Stimulated activated CD4-positive, alpha-beta T cell treated with anti-CD3 and anti-CD28 coated beads, Interleukin-12 subunit alpha, Interleukin-12 subunit beta, amount 100 ng/mL, for 48 hours (primary cell): ENCODE measurements around the gene GPR107.
"Not testable (repeated sequence)": the region's sequence is repeated elsewhere in the genome, so short reads cannot be mapped to it uniquely, and the experiment has no call there.

Experiments
- DNase-seq, 3 donors: peaks; one replicate each; pipeline ENCODE4 v3.0.0-alpha.2; 2020; ENCODE audit warnings: low read depth in 2 of 3, low spot score in 1 of 3

Gene GPR107

DNA sequence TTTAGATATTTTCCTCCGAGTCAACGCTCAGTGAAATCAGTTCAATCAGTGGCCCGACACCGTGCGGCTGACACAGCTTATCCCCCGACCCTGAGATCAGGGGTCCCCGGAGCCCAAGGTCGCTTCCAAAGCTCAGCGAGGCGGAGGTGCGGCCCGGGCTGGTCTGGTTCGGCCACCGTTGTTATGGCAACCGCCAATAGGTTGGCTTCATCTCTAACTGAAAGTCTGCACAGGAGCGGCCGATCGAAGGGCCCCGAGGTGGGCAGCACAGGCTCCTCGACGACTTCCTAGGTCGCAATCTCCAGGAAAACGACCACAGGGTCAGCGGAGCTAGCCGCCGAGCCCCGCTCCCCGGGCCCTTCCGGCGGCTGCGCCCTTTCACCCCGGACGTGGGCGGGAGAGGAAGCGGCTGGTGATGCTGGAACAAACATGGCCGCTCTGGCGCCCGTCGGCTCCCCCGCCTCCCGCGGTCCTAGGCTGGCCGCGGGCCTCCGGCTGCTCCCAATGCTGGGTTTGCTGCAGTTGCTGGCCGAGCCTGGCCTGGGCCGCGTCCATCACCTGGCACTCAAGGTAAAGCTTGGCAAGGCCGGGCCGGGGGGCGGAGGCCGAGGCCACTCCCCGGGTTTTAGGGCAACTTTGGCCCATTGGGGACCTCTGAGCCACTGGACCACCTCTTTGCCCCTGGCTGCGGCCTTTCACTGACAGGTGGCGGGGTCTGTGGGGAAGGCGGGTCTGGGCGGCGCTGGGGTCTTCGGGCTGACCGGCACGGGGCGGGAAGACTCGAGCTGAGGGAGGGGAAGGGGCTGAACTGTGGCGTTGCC lies at the start of gene GPR107:
Gene GPR107, plus strand, starts transcription at position 403 of the 821 bp plus-strand sequence. Its CDS starts 27 bp downstream, at position 430.
- peak; percentile 61 to 82 (median 76) for DNase-seq

DNA sequence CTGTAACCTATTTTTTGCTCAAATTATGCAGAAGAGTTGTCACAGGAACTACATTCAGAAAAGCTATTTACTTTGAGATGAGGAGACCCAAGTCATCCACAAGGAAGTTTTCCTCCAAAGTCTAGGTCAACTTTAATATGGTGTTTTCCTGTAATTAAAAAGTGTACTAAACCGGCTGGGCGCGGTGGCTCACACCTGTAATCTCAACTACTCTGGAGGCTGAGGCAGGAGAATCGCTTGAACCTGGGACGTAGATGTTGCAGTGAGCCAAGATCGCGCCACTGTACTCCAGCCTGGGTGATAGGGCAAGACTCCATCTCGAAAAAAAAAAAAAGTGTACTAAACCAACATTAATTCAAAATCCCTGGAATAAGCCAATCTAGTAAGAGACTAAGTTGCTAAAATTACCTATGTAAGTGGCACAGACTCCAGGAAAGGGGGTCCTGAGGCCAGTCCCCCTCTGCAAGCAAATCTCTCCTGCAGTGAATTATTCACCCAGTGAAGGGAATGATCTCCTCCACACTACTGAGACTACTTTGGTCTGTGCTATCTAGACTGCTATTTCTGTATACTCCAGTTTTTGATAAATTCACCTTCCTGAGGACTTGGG lies 49.7 kb upstream of the GPR107 start:
- DNase-seq: no peak

DNA sequence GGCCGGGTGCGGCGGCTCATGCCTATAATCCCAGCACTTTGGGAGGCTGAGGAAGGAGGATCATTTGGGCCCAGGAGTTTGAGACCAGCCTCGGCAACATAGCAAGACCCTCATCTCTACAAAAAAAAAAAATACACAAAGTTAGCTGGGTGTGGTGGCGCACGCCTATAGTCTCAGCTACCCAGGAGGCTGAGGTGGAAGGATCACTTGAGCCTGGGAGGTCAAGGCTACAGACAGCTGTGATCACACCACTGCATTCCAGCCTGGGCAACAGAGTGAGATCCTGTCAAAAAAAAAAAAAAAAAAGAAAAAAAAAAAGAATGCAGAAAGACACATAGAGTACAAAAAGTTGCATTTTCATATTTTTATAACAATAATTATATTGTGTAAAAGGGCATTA lies 46.8 kb upstream of the GPR107 start:
- not testable (repeated sequence) for DNase-seq

DNA sequence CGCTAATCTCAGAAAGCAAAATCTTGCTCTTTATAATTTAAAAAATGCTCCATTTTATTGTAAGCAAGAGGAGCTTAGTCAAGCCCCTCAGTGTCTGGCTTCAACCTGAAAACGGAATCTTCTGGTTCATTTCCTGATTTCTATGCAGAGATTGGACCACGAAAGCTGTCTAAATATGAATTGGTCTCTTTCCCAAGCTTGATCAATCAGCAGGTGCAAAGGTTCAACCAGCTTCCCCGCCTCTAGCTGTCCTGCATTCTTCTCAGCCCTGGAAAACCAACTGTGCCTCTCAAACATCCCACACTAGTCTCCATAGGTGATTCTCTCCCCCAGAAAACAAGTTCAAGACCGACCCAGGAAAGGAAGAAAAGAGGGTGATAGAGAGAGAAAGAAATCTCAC lies 45.2 kb upstream of the GPR107 start:
- DNase-seq: no peak

DNA sequence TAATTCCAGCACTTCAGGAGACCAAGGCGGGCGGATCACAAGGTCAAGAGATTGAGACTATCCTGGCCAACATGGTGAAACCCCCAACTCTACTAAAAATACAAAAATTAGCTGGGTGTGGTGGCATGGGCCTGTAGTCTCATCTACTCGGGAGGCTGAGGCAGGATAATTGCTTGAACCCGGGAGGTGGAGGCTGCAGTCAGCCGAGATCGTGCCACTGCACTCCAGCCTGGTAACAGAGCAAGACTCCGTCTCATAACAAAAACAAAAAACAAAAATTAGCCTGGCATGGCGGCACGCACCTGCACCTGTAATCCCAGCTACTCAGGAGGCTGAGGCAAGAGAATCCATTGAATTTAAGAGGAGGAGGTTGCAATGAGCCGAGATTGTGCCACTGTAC lies 44.2 kb upstream of the GPR107 start:
- DNase-seq: not testable (repeated sequence)

DNA sequence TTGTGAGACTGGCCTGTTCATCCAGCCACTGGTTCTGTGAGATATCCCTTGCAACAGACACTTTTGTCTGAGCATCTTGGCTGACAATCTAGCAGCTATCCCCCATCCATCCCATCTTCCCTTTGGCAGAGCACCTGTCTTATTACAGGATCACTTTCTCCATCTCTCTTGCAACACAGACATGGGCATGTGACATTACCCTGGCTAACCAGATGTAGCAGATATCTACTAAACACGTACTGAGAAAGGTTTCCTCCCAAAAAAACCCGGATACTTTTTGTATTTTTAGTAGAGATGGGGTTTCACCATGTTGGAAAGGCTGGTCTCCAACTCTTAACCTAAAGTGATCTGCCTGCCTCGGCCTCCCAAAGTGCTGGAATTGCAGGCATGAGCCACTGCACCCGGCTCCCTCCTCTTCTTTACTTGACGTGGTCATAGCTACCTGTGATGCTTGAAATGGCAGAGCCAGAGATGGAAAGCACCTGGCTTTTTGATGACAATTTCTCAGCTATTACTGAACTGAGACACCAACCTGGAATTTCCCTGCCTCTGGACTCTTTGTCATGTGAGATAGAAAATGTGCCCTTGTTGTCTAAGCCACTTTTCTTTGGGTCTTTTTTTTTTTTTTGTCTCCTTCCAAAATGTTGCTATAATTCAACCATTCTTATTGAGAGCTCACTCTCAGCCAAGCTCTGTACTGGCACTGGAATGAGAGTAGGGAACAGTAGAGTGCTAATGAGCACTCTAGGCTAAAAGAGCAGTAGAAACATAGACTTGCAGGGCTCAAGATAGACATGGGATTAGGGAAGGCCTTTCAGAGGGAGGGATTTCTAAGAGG lies 43.3 kb upstream of the GPR107 start:
- no peak for DNase-seq

DNA sequence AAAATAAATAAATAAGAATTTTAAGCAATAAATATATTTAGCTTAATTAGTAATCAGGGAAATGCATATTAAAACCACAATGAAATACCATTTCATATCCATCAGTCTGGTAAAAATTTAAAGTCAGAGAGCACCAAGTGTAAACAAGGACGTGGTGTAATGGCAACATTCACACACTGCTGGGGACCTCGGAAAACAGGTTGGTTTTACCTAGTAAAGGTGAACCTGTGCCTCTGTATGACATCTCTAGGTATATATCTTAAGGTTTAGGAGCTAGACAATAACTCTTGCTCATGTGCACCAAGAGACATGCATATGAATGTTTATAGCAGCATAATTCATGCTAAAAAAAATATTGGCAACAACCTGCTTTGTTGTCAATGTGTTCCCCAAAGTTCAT lies 40.4 kb upstream of the GPR107 start:
- no peak for DNase-seq

DNA sequence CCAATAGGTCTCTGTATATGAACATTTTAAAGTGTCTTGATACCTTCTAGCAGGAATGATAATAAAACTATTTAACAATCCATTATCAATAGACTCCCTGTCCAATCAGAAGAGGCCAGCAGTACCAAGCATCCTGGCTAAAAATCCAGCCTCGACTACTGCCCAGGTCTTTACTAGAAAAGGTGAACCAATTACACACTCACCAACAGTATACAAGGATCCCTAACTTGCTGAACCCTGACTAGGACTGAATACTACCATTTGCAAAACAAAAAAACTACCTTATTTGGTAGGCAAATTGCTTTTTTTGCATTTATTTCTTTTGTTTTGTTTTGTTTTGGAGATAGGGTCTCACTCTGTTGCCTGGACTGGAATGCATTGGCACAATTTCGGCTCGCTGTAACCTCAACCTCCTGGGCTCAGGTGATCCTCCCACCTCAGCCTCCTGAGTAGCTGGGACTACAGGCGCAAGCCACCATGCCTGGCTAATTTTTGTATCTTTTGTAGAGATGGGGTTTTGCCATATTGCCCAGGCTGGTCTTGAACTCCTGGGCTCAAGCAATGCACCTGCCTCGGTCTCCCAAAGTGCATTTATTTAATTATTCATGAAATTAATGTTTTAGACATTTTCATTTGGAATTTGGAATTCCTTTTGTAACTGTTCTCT lies 38.2 kb upstream of the GPR107 start:
- no peak for DNase-seq

DNA sequence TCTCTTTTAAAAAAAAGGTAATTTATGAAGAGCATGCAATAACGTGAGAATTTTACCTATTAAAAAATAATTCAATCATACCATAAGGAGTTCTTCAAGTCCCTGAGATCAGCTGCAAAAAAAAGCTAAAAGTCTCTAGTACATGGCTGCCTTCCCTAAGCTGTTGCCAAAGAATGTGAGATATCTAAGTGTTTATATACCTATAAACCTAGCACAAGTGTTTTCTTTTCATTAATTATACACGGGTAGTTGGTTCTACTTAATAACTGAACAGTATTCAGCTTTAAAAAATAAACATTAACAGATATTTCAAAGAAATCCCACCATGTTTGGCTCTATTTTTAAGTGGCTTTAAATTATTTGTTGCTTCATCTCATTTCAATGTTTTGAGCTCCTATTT lies 36.6 kb upstream of the GPR107 start:
- DNase-seq: no peak

DNA sequence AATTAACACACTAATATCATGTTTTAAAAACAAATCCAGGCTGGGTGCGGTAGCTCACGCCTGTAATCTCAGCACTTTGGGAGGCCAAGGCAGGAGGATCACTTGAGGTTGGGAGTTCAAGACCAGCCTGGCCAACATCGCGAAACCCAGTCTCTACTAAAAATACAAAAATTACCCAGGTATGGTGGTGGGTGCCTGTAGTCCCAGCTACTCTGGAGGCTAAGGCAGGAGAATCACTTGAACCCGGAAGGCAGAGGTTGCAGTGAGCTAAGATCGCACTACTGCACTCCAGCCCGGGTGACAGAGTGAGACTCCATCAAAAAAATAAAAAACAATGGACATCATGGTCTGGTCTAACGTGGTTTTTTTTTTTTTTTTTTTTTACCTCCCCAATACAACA lies 36.2 kb upstream of the GPR107 start:
- not testable (repeated sequence) for DNase-seq

DNA sequence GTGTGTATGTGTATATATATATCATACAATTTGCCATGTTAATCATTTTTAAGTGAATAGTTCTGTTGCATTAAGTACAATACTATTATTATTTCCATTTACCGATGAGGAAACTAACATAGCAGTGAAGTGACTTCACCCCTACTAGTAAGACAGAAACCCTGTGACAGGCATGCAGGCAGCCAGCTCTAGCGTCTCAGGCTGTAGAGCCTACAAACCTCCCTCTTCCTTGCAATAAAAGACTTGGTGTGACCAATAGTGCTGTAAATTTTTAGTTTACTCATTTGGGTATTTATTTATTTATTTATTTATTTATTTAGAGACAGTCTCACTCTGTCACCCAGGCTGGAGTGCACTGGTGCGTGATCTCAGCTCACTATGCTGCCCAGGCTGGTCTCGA lies 35.4 kb upstream of the GPR107 start:
- DNase-seq: no peak

DNA sequence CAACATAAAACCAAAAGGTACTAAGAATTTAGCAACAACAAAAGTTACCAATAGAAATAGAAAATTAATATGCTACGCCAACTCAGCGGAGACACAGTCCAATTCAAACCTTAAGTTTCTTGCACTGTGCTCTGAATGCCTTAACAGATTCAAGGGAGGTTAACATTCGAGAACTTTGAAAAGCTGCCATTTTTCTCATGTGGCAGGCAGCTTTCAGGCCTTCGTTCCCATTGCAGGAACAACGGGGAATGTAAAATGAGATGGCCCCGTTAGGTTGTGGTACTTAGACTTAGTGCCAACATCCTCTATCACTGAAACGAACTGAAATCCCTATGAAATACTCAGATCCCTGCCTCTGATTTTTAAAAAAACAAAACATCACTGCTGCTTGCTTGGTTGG lies 33.1 kb upstream of the GPR107 start:
- no peak for DNase-seq

DNA sequence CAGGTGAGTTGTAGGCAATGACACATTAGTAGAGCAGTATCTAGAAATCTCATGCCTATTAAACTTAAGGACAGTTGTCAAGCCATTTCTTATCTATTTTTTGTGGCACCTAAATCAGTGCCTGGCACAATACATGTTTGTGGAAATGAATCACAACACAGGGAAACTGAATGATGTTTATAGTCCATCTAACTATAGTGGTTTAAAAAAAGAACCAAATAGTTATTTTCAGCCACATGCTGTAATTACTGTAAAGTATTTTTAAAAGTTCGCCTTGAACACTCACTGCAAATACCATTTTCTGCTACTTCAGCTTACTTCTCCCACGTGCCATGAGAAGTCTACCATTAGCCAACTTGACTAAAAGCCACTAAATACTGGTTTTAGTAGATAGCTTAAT lies 32.6 kb upstream of the GPR107 start:
- DNase-seq: no peak

DNA sequence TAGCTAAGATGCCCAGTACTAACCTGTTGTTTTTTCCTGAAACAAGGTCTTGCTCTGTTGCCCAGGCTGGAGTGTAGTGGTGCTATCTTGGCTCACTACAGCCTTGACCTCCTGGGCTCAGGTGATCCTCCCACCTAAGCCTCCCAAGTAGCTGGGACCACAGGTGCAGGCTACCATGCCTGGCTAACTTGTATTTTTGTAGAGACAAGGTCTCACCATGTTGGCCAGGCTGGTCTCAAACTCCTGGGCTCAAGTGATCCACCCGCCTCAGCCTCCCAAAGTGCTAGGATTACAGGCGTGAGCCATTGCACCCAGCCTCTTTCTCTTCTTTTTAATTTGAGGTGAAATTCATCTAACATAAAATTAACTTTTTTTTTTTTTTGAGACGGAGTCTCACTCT lies 31.9 kb upstream of the GPR107 start:
- not testable (repeated sequence) for DNase-seq

DNA sequence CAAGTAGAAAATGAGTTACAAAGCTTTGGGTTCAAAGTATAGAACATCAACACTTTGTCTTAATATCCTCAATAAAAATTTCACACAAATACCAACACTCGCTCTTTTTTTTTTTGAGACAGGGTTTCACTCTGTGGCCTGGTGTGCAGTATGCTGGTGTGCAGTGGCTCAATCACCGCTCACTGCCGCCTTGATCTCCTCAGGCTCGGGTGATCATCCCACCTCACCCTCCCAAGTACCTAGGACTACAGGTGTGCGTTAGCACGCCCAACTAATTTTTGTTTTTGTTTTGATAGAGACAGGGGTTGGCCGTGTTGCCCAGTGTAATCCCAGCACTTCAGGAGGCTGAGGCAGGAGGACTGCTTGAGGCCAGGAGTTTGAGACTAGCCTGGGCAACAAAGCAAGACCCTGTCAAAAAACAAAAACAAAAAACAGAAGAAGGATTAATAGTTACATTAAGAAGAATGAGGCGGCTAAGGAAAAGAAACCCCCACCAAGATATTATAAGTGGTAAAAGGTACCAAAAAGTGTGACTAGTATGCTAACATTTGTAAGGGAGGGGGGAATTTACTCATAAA lies 31.1 kb upstream of the GPR107 start:
- DNase-seq: no peak

DNA sequence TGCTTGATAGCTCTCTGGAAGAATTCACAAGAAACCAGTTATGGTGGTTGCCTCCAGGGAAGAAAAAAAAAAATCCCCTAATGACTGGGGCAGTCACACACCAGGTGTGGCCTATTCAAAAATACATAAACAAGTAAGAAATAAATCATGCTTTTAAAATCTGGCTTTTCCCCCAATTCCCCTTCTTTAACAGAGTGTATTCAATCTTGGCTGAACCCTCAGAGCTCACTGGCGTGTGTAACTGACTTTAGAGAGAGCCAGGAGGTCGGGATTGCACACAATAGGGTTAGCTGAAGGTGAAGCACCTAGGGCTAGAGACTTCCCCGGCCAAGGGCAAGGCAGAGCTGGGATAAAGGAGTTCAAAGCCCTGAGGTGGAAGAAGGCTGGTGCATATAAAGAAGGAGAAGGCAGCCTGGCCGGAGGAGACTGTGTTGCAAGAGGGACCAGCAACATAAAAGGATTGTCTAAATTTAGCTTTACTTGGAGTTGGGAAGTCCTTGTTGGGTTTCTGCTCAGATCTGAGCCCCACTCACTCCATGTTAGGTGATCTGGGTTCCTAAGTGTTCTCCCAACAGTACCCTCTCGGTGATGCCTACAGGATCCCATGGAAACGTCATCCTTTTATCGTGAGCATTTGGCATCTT lies 30.4 kb upstream of the GPR107 start:
- DNase-seq: no peak

DNA sequence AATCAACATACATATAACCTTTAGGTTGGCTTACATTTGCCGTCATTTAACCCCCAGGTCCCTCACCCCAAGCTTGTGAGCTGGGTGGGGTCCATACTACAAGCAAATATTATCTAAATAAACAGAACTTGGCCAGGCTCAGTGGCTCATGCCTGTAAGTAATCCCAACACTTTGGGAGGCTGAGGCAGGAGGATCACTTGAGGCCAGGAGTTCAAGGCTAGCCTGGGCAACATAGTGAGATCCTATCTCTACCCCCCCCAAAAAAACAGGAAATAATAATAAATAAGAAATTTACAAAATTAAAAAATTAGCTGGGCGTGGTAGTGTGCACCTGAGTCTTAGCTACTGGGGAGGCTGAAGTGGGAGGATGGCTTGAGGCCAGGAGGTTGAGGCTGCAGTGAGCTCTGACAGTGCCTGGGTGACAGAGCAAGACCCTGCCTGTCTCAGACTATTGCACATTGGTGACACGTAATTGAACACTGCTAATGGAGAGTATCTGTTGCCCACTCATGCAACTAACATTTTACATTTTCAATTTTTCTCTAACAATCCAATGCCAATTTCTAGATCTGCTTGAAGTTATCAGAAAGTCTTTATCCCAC lies 29.6 kb upstream of the GPR107 start:
- no peak for DNase-seq

DNA sequence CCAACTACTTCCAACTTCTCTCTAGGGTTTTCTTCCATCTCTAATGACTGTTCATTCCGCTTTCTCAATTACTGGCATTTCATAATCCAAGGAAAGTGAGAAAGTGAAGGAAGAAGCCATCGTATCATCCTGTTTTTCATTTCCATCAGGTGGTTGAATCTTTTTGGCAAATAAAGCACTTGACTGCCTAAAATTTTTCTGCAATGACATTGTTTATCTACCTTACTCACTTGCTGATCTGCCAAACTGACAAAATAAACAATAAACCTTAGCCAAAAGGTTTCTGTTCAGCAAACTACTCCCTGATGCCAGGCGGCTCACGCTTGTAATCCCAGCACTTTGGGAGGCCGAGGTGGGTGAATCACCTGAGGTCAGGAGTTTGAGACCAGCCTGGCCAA lies 29.1 kb upstream of the GPR107 start:
- DNase-seq: no peak

DNA sequence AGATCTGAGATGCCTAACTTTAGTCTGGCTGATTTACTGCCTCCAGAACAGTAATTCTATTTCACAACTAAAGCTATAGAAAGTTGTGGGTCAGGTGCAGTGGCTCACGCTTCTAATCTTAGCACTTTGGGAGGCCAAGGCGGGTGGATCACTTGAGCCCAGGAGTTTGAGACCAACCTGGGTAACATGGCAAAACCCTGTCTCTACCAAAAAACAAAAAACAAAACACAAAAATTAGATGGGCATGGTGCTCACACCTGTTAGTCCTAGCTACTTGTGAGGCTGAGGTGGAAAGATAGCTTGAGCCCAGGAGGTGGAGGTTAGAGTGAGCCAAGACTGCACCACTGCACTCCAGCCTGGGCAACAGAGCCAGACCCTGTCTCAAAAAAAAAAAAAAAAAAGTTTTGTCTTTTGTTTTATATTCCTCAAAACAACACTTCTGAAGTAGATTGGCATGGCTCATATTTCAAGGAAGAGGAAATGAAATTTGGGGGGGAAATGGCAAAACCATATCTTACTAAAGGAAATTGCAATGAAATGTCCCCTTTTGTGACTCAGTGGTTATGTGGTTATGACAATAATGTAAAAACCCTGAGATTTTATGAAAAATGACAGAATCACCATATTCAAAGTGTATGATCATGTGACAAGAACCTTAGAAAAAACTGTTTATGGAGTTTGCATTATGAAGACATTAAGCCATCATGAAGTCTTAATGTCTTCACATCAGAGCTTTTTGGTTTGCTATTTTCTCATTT lies 26.9 kb upstream of the GPR107 start:
- DNase-seq: no peak
